ENCODE measurements around the gene NEDD1.

Gene NEDD1

DNA sequence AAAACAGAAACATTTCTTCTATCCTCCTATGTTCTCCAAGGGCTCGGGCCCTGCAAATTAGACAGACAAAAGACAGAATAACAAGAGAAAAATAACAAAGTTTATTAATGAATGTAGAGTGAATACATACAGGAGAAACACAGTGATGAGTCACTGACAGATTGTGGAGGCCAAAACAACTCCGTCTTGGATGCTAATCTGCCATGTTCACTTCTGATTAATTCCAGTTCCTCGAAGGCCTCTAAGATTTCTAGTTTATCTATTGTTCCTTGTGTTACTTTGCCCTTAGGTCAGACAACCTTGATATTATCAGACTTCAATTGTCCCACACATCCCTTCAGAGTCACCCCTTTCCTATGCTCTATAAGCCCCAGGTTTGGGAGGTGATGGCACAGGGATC, 26.8 kb upstream of the NEDD1 start:
- Histone ChIP-seq H3K4me2 (ENCODE audit: low read depth, low read length, poor library complexity, severe bottlenecking) (no peak overlapping the region), H4K20me1 (ENCODE audit: insufficient read depth, low read length, poor library complexity, severe bottlenecking) (no peaks in the 10 kb centered on the region), H3K79me2 (ENCODE audit: insufficient read depth, low read length) (no peaks in the 10 kb centered on the region), H3K27me3 (ENCODE audit: insufficient read depth, low read length, poor library complexity, severe bottlenecking) (no peaks in the 10 kb centered on the region), H3K4me1 (ENCODE audit: insufficient read depth, low read length, poor library complexity, severe bottlenecking) (no peaks in the 10 kb centered on the region), H2AFZ (ENCODE audit: low read length) (no peak overlapping the region), H3F3A (ENCODE audit: low read depth) (no peaks in the 10 kb centered on the region), H3K9me3 (ENCODE audit: insufficient read depth, low read depth, low read length) (no peaks in the 10 kb centered on the region), H3K9ac (ENCODE audit: low read depth, low read length, poor library complexity, severe bottlenecking) (no peak overlapping the region), H3K9me2 (replicated peaks; ENCODE audit: low read depth, low read length) (no peaks in the 10 kb centered on the region), H3K4me3 (ENCODE audit: low read length, poor library complexity, severe bottlenecking) (no peak overlapping the region), H3K36me3 (ENCODE audit: insufficient read depth, low read length) (no peaks in the 10 kb centered on the region)
- no peak for TF ChIP-seq EZH2phosphoT487 (IDR thresholded peaks at IDR 0.05; ENCODE audit: borderline replicate concordance)

DNA sequence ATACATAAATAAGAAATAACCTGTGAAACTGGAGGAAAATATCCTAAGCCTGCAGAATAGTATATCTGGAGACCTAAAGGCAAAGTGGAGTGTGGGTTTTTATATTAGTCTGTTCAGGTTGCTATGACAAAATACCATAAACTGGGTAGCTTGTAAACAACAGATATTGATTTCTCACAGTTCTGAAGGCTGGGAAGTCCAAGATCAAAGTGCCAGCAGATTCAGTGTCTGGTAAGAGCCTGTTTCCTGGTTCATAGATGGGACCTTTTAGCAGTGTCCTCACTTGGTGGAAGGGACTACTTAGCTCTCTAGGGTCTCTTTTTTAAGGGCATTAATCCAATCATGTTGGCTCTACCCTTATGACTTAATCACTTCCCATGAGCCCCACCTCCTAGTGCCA, 25.4 kb upstream of the NEDD1 start:
- no peaks in the 10 kb centered on the region for H4K20me1 ChIP-seq (ENCODE audit: insufficient read depth, low read length, poor library complexity, severe bottlenecking)
- H3K4me1 ChIP-seq (ENCODE audit: insufficient read depth, low read length, poor library complexity, severe bottlenecking), result no peaks in the 10 kb centered on the region
- H3K36me3 ChIP-seq (ENCODE audit: insufficient read depth, low read length), result no peaks in the 10 kb centered on the region
- H3F3A ChIP-seq (ENCODE audit: low read depth), result no peaks in the 10 kb centered on the region
- no peak overlapping the region for H3K4me2 ChIP-seq (ENCODE audit: low read depth, low read length, poor library complexity, severe bottlenecking)
- H3K27me3 ChIP-seq (ENCODE audit: insufficient read depth, low read length, poor library complexity, severe bottlenecking), result no peaks in the 10 kb centered on the region
- no peaks in the 10 kb centered on the region for H3K9me2 ChIP-seq (replicated peaks; ENCODE audit: low read depth, low read length)
- TF ChIP-seq EZH2phosphoT487 (IDR thresholded peaks at IDR 0.05; ENCODE audit: borderline replicate concordance), result no peak
- TF ChIP-seq, protein P1, sequence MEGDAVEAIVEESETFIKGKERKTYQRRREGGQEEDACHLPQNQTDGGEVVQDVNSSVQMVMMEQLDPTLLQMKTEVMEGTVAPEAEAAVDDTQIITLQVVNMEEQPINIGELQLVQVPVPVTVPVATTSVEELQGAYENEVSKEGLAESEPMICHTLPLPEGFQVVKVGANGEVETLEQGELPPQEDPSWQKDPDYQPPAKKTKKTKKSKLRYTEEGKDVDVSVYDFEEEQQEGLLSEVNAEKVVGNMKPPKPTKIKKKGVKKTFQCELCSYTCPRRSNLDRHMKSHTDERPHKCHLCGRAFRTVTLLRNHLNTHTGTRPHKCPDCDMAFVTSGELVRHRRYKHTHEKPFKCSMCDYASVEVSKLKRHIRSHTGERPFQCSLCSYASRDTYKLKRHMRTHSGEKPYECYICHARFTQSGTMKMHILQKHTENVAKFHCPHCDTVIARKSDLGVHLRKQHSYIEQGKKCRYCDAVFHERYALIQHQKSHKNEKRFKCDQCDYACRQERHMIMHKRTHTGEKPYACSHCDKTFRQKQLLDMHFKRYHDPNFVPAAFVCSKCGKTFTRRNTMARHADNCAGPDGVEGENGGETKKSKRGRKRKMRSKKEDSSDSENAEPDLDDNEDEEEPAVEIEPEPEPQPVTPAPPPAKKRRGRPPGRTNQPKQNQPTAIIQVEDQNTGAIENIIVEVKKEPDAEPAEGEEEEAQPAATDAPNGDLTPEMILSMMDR (conservative IDR thresholded peaks at IDR 0.05; ENCODE audit: low read length), result no peak
- no peak overlapping the region for H3K4me3 ChIP-seq (ENCODE audit: low read length, poor library complexity, severe bottlenecking)
- no peak overlapping the region for H2AFZ ChIP-seq (ENCODE audit: low read length)
- H3K79me2 ChIP-seq (ENCODE audit: insufficient read depth, low read length), result no peaks in the 10 kb centered on the region
- H3K9ac ChIP-seq (ENCODE audit: low read depth, low read length, poor library complexity, severe bottlenecking), result no peak overlapping the region
- H3K9me3 ChIP-seq (ENCODE audit: insufficient read depth, low read depth, low read length), result no peaks in the 10 kb centered on the region

DNA sequence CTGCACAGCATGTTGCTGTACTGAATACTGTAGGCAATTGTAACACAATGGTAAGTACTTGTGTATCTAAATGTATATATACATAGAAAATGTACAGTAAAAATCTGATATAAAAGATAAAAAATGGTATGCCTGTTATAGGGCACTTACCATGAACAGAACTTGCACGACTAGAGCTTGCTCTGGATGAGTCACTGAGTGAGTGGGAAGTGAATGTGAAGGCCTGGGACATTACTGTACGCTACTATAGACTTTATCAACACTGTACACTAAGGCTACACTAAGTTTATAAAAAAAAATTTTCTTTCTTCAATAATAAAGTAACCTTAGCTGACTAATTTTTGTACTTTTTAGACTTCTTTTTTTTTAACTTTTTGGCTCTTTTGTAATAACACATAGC, 24.2 kb upstream of the NEDD1 start:
- H3K79me2 ChIP-seq (ENCODE audit: insufficient read depth, low read length), result no peaks in the 10 kb centered on the region
- H3K36me3 ChIP-seq (ENCODE audit: insufficient read depth, low read length), result no peaks in the 10 kb centered on the region
- H3K9me2 ChIP-seq (replicated peaks; ENCODE audit: low read depth, low read length), result no peaks in the 10 kb centered on the region
- no peaks in the 10 kb centered on the region for H3K9me3 ChIP-seq (ENCODE audit: insufficient read depth, low read depth, low read length)
- H3K4me3 ChIP-seq (ENCODE audit: low read length, poor library complexity, severe bottlenecking), result no peak overlapping the region
- no peak overlapping the region for H3K4me2 ChIP-seq (ENCODE audit: low read depth, low read length, poor library complexity, severe bottlenecking)
- H2AFZ ChIP-seq (ENCODE audit: low read length), result no peak overlapping the region
- H3F3A ChIP-seq (ENCODE audit: low read depth), result no peaks in the 10 kb centered on the region
- H3K9ac ChIP-seq (ENCODE audit: low read depth, low read length, poor library complexity, severe bottlenecking), result no peak overlapping the region
- no peak for TF ChIP-seq EZH2phosphoT487 (IDR thresholded peaks at IDR 0.05; ENCODE audit: borderline replicate concordance)
- TF ChIP-seq, protein P1 (conservative IDR thresholded peaks at IDR 0.05; ENCODE audit: low read length), result no peak
- H4K20me1 ChIP-seq (ENCODE audit: insufficient read depth, low read length, poor library complexity, severe bottlenecking), result no peaks in the 10 kb centered on the region
- H3K27me3 ChIP-seq (ENCODE audit: insufficient read depth, low read length, poor library complexity, severe bottlenecking), result no peaks in the 10 kb centered on the region
- no peaks in the 10 kb centered on the region for H3K4me1 ChIP-seq (ENCODE audit: insufficient read depth, low read length, poor library complexity, severe bottlenecking)

DNA sequence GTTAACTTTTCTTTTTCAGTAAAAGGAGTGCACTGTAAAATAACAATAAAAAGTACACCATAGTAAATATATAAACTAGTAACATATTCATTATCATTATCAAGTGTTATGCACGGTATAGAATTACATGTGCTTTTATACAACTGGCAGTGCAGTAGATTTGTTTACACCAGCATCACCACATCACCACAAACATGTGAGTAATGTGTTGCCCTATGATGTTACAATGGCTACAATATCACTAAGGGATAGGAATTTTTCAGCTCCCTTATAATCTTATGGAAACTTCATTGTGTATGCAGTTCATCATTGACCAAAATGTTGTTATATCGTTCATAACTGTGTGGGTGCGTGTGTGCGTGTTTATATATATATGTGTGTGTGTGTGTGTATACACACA, 23.5 kb upstream of the NEDD1 start:
- H2AFZ ChIP-seq (ENCODE audit: low read length), result no peak overlapping the region
- H3K9me2 ChIP-seq (replicated peaks; ENCODE audit: low read depth, low read length), result no peaks in the 10 kb centered on the region
- H4K20me1 ChIP-seq (ENCODE audit: insufficient read depth, low read length, poor library complexity, severe bottlenecking), result no peaks in the 10 kb centered on the region
- TF ChIP-seq EZH2phosphoT487 (IDR thresholded peaks at IDR 0.05; ENCODE audit: borderline replicate concordance), result no peak
- TF ChIP-seq, protein P1 (conservative IDR thresholded peaks at IDR 0.05; ENCODE audit: low read length), result no peak
- H3K27me3 ChIP-seq (ENCODE audit: insufficient read depth, low read length, poor library complexity, severe bottlenecking), result no peaks in the 10 kb centered on the region
- no peak overlapping the region for H3K4me3 ChIP-seq (ENCODE audit: low read length, poor library complexity, severe bottlenecking)
- H3K9ac ChIP-seq (ENCODE audit: low read depth, low read length, poor library complexity, severe bottlenecking), result no peak overlapping the region
- H3K9me3 ChIP-seq (ENCODE audit: insufficient read depth, low read depth, low read length), result no peaks in the 10 kb centered on the region
- no peak overlapping the region for H3K4me2 ChIP-seq (ENCODE audit: low read depth, low read length, poor library complexity, severe bottlenecking)
- H3K36me3 ChIP-seq (ENCODE audit: insufficient read depth, low read length), result no peaks in the 10 kb centered on the region
- no peaks in the 10 kb centered on the region for H3K79me2 ChIP-seq (ENCODE audit: insufficient read depth, low read length)
- H3F3A ChIP-seq (ENCODE audit: low read depth), result no peaks in the 10 kb centered on the region
- H3K4me1 ChIP-seq (ENCODE audit: insufficient read depth, low read length, poor library complexity, severe bottlenecking), result no peaks in the 10 kb centered on the region

Data from Loucy (cell line).